Stimulated activated naive B cell treated with anti-CD40 and anti-IgM and Interleukin-4, amounts not matched to agents 10 μg/mL and 1 μg/mL and 100 μg/mL, for 72 hours (primary cell): ENCODE measurements around the gene MINDY4.

Source experiments
- ATAC-seq, 2 donors: fragments of 150-1000 bp; cut with Tn5 transposase; replicated peaks; 2 replicates each; pipeline ENCODE4 v1.10.0; 2021; ENCODE audit warnings: moderate library complexity in 1 of 2
- DNase-seq: peaks from one replicate; pipeline ENCODE4 v3.0.0; 2021
- H3K27ac Mint-ChIP-seq: one replicate; pipeline ENCODE4 v1.8.0; 2022; ENCODE audit warnings: mild to moderate bottlenecking, mixed read lengths
- H3K27me3 Mint-ChIP-seq, 2 donors: one replicate each; pipeline ENCODE4 v1.8.0; 2022; ENCODE audit warnings: mixed read lengths in 2 of 2
- H3K36me3 Mint-ChIP-seq, 2 donors: one replicate each; pipeline ENCODE4 v1.8.0; 2022; ENCODE audit warnings: mixed read lengths in 2 of 2, mild to moderate bottlenecking in 1 of 2
- H3K4me1 Mint-ChIP-seq, 2 donors: one replicate each; pipeline ENCODE4 v1.8.0; 2022; ENCODE audit warnings: mixed read lengths in 2 of 2, mild to moderate bottlenecking in 1 of 2
- H3K4me3 Mint-ChIP-seq, 2 donors: one replicate each; pipeline ENCODE4 v1.8.0; 2022; ENCODE audit warnings: mild to moderate bottlenecking in 2 of 2, mixed read lengths in 2 of 2, moderate library complexity in 1 of 2
- H3K9me3 Mint-ChIP-seq, 2 donors: one replicate each; pipeline ENCODE4 v1.8.0; 2022; ENCODE audit warnings: mixed read lengths in 2 of 2, mild to moderate bottlenecking in 1 of 2

Gene MINDY4

DNA sequence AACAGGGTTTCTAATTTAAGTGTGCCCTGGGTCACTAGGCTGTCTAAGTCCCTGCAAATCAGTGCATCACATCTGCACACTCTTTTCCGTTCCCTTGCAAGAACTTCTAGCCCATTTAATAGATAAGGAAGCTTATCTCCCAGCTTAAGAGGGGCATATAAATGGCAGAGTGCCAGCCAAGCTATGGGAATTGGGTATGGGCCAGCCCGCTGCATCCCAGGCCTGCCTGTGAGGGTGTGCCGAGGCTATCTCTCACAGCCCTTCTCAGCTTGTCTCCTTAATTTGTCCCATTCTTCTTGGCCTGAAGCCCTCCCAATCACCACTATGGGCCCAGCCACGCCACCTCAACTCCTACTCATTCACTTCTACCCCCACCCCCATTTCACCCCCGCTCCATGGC lies 155.1 kb downstream of the MINDY4 start:
- H3K4me3 Mint-ChIP-seq: no peak overlapping the region
- H3K36me3 Mint-ChIP-seq: no peaks in the 10 kb centered on the region
- H3K9me3 Mint-ChIP-seq: peaks cover 0 to 12% of the 10 kb centered on the region in 2 donors
- H3K4me1 Mint-ChIP-seq: no peaks in the 10 kb centered on the region
- DNase-seq: no peak
- no peak overlapping the region for H3K27ac Mint-ChIP-seq
- peaks cover 0 to 5% of the 10 kb centered on the region in 2 donors for H3K27me3 Mint-ChIP-seq
- ATAC-seq: no peak

DNA sequence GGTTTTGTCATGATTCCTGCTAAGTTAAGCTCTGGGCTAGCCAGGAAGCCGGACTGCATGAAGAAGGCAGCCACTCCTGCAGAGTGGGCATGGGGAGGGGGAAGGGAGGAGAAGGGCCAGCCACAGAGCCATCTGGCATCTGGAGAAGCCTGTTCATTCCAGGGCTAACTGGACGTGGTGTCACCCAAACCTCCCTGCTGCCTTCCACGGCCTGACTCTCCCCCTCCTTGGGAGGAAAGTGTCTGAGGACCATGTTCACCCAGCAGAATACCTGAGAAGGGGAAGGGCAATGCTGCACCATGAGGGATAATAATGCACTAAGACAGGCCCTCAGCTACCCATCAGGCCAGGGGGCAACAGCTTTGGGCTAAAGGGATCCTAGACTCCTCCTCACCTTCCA lies 155.8 kb downstream of the MINDY4 start:
- H3K4me3 Mint-ChIP-seq: no peak overlapping the region
- no peak for DNase-seq
- no peak for ATAC-seq
- H3K27ac Mint-ChIP-seq: no peak overlapping the region
- peaks cover under 1 to 5% of the 10 kb centered on the region in 2 donors for H3K27me3 Mint-ChIP-seq
- H3K36me3 Mint-ChIP-seq: no peaks in the 10 kb centered on the region
- no peaks in the 10 kb centered on the region for H3K4me1 Mint-ChIP-seq
- H3K9me3 Mint-ChIP-seq: peaks cover 0 to 12% of the 10 kb centered on the region in 2 donors

DNA sequence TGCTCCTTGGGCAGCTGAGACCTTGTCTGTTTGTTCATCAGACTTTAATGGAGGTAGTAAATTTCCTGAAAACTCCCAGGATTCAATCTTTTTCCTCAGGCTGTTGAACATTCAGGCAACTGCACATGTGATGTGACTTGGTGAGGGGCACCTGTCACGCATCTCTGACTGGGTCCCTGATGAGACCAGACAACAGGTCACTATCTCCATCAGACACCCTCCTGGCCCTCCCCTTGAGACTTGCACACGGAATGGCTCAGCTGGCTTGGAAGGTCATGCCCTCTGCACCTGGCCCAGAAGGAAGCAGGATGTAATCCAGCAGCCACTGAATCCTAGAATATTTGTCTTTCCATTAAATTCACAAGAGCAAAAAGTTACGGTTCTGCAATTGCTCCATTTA lies 156.3 kb downstream of the MINDY4 start:
- ATAC-seq: no peak
- H3K4me1 Mint-ChIP-seq: no peaks in the 10 kb centered on the region

DNA sequence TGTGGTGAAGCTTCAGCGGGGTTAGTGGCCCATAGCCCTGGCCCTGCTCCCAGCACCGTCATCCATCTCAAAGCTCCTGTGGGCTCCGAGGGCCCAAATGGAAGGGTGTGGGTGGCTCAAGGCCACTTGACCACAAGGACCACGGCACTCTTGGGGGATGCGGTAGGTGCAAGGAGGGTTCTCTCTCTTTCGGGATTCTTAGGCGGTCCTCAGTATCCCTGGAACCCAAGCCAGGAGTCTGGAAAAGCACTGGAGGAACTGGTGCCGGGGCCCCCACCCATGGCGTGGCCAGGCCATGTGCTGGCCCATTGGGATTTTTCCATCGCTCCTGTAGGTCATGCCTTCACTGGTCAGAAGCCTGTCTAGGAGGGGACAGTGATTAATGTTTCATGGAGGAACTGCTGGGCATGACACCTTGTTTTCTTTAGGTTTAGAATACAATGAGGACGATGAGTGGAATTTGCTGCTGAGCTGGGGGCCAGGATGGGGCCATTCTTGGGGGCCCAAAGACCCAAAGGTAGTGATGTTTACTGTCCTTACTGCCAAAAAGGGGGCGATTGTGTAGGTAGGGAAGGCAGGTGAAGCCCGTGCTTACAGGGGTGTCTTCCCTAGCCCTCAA lies 157.1 kb downstream of the MINDY4 start:
- peaks cover 0 to 12% of the 10 kb centered on the region in 2 donors for H3K9me3 Mint-ChIP-seq
- H3K27ac Mint-ChIP-seq: no peak overlapping the region
- no peaks in the 10 kb centered on the region for H3K4me1 Mint-ChIP-seq
- ATAC-seq: no peak
- no peaks in the 10 kb centered on the region for H3K36me3 Mint-ChIP-seq
- DNase-seq: no peak
- no peak overlapping the region for H3K4me3 Mint-ChIP-seq
- H3K27me3 Mint-ChIP-seq: peaks cover 5 to 6% of the 10 kb centered on the region in 2 donors

More for the DNA sequence above, 156.3 kb downstream of the MINDY4 start:
- H3K36me3 Mint-ChIP-seq: no peaks in the 10 kb centered on the region
- H3K9me3 Mint-ChIP-seq: peaks cover 0 to 12% of the 10 kb centered on the region in 2 donors
- no peak for DNase-seq
- no peak overlapping the region for H3K27ac Mint-ChIP-seq
- H3K4me3 Mint-ChIP-seq: no peak overlapping the region
- peaks cover 5% of the 10 kb centered on the region in 2 donors for H3K27me3 Mint-ChIP-seq

DNA sequence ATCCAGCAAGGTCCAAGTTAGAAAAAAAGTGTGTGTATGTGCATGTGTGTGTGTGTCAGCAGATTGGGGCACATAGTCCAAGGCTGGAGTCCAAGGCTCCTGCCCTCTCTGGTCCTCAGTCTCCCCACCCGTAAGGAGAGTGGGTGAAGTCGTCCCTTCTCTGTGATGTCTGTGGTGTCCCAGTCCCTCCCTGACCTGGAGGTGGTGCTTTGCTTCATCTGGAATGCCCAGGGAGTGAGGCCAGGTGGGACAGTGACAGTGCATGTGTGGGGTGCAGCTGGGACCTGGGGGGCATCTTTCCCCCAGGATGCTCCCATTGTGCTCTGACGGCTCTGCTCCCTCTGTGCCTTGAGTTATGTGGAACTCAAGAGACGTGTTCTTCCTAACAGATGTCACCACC lies 158.5 kb downstream of the MINDY4 start:
- no peak overlapping the region for H3K4me3 Mint-ChIP-seq
- ATAC-seq (no peak), DNase-seq (no peak)
- no peaks in the 10 kb centered on the region for H3K36me3 Mint-ChIP-seq
- peaks cover 0 to 12% of the 10 kb centered on the region in 2 donors for H3K9me3 Mint-ChIP-seq
- H3K27ac Mint-ChIP-seq: no peak overlapping the region
- H3K4me1 Mint-ChIP-seq: no peaks in the 10 kb centered on the region
- H3K27me3 Mint-ChIP-seq: peaks cover 5 to 6% of the 10 kb centered on the region in 2 donors

DNA sequence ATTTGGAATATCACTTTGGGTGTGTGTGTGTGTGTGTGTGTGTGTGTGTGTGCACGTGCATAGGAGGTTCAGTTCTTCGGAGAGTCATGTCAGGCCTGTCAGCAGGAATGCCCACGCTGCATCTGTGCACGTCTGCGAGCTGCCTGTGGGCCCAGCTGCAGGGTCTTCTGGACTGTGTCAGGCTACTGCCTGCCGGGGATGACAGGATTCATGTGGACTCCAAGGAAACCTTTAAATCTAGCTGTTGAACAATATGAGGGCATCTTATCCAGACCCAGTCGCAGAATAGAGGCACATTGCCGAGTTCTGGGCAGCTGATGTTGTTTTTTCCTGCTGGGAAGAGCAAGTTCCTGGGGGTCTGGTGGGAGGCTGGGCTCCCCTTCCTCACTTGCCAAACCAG lies 159.4 kb downstream of the MINDY4 start:
- Mint-ChIP-seq H3K27ac (no peak overlapping the region), H3K36me3 (no peaks in the 10 kb centered on the region), H3K27me3 (peaks cover 5 to 6% of the 10 kb centered on the region in 2 donors), H3K4me1 (no peaks in the 10 kb centered on the region), H3K9me3 (peaks cover 0 to 12% of the 10 kb centered on the region in 2 donors), H3K4me3 (no peak overlapping the region)
- DNase-seq (no peak), ATAC-seq (no peak)

DNA sequence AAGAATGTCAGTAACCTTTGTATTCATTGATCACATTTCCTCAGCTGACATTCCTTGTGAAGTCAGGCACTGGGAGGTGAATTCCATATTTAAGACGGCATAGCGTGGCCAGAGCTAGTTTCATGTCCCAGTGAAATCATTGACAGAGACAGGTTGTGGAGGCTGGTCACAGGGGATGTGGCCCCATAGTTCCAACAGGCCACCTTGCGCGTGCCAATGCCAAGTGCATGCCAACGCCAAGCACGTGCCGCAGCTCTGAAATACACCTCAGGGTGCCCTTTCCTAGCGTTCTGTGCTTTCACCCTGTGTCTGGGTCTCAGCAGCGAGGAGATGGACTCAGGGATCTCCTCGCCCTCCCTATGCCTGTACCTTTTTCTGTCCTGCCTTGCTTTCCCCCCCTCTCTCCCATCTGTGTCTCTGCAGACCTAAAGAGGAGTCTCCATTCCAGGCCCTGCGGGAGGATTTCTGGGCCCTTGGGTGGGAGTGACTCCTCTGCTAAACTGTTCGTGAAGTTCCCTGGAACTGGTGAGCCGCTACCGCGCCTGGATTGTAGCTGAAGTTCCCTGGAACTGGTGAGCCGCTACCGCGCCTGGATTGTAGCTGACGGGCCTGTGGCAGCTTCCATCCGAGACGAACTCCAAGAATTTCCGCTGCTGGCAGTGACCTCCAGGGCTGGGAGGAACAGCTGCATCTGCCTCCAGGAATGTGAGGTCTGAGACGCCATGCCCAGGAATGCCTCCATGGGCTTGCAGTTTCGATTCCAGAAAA lies 160.1 kb downstream of the MINDY4 start:
- DNase-seq: no peak
- no peaks in the 10 kb centered on the region for H3K36me3 Mint-ChIP-seq

DNA sequence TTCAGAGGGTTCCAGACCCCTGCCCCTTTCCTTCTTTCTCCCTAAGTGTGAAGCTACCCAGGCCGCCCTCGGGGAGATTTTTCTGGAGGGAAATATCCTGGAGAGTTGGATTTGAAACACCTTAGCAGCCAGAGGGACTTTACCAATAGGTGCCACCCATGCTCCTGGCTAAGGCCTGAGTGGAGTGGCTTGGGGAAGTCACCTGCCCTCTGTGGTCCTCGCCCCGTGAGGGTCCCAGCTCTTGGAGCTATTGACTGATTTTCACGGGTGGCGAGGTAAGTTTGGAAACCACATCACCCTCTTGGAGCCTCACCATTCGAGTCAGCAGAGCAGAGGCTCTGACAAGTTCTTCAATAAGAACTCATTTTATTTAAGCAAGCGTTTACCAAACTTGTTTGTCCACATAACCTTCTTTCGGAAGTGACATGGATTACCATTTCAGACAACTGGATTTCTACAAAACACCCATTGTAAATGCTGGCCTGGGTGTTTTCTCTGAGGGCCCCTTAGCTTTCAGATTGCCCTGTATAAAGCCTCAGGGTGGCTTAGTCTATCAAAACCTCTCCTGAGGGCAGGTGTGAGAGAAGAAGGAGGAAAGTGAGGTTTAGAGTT lies 160.8 kb downstream of the MINDY4 start:
- H3K4me3 Mint-ChIP-seq: no peak overlapping the region
- H3K9me3 Mint-ChIP-seq: peaks cover 0 to 6% of the 10 kb centered on the region in 2 donors
- H3K36me3 Mint-ChIP-seq: no peaks in the 10 kb centered on the region
- peaks cover 13 to 14% of the 10 kb centered on the region in 2 donors for H3K27me3 Mint-ChIP-seq
- no peak overlapping the region for H3K27ac Mint-ChIP-seq
- H3K4me1 Mint-ChIP-seq: no peaks in the 10 kb centered on the region
- no peak for ATAC-seq
- no peak for DNase-seq

More for the DNA sequence above, 160.1 kb downstream of the MINDY4 start:
- Mint-ChIP-seq H3K9me3 (peaks cover 0 to 12% of the 10 kb centered on the region in 2 donors), H3K4me1 (no peaks in the 10 kb centered on the region), H3K4me3 (no peak overlapping the region), H3K27me3 (peaks cover 6 to 8% of the 10 kb centered on the region in 2 donors), H3K27ac (no peak overlapping the region)
- ATAC-seq: no peak

DNA sequence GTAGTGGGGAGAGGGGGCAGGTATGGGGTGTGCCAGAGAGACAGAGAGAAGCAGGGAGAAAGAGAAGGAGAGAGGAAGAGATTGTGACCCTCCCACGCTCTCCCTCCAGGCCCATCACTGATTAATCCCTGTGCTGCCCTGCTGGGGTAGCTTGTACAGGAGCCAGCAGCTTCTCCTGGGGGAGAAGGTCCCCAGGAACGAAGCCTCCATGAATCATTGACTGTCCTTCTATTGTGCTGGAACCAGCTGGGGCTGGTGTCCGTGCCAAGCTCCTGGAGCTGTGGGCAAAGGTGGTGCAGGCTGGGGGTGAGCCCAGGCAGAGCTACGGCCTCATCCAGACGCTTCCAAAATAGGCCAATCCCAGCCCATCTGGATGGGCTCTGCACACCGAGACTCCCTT lies 161.3 kb downstream of the MINDY4 start:
- DNase-seq: no peak
- Mint-ChIP-seq H3K4me3 (no peak overlapping the region), H3K36me3 (no peaks in the 10 kb centered on the region), H3K27ac (no peak overlapping the region), H3K4me1 (no peaks in the 10 kb centered on the region), H3K27me3 (peaks cover 14 to 18% of the 10 kb centered on the region in 2 donors), H3K9me3 (peaks cover 0 to 3% of the 10 kb centered on the region in 2 donors)
- ATAC-seq: no peak

DNA sequence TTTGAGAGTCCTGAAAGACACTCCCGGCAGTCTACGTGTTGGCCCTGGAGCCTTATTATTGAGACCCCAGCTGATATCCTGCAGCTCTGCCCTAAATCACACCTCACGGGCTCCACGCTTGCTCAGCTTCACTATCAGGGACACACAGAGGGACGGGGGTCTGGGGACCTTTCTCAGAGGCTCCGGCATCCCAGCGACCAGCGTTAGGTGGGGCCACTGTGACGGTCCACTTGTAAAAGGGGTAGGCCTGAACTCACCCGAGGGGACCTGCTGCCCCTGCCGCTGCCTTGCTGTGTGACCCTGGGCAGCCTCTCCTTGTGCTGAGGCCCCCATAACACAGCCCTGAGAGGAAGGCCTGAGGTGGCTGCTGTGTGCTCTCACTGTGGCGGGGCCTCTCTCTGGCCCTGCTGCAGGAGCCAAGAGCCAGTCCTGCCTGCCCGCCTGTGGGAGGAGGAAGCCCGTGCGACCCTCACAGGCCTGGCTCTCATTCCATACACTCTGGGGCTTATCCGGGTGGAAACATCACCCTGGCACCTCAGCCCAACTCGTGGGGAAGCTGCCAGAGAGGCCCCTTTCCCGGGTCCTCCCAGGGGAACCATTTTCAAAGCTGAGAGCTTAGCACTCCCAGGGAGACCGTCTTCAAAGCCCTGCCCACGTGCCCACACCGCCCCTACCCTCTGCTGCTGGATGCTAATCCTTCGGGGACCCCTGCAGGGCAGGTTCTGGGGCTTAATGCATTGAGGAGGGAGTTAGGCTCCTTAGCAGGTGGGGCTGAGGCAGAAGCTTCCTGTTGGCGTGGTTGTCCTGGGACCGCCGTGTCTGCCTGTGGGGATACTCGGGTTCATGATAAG lies 162.1 kb downstream of the MINDY4 start:
- Mint-ChIP-seq H3K27ac (no peak overlapping the region), H3K4me1 (no peaks in the 10 kb centered on the region), H3K4me3 (no peak overlapping the region), H3K9me3 (no peaks in the 10 kb centered on the region), H3K36me3 (no peaks in the 10 kb centered on the region), H3K27me3 (peaks cover 19 to 24% of the 10 kb centered on the region in 2 donors)
- no peak for ATAC-seq
- no peak for DNase-seq

DNA sequence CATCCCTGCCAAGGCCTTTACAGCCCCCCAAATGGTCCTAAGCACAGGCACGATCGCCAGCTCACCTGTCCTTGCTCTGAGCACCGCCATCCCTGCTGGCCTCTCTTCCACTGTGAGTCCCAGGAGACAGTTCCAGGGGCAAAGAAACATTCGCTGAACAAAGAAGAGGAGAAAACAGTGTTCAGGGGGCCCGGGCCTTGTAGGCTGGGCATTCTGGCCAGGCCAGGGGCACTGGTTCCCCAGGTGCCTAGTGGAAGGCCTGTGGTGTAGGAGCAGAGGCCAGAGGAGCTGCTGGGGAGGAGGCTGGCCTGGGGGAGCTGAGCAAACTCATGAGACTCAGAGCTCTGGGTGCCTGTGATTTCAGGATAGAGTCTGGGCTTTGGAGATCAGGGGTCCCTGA lies 163.0 kb downstream of the MINDY4 start:
- H3K4me1 Mint-ChIP-seq: no peaks in the 10 kb centered on the region
- H3K4me3 Mint-ChIP-seq: no peak overlapping the region
- ATAC-seq (no peak), DNase-seq (no peak)
- H3K27me3 Mint-ChIP-seq: peaks cover 19 to 30% of the 10 kb centered on the region in 2 donors
- H3K9me3 Mint-ChIP-seq: no peaks in the 10 kb centered on the region
- H3K36me3 Mint-ChIP-seq: no peaks in the 10 kb centered on the region
- H3K27ac Mint-ChIP-seq: no peak overlapping the region

DNA sequence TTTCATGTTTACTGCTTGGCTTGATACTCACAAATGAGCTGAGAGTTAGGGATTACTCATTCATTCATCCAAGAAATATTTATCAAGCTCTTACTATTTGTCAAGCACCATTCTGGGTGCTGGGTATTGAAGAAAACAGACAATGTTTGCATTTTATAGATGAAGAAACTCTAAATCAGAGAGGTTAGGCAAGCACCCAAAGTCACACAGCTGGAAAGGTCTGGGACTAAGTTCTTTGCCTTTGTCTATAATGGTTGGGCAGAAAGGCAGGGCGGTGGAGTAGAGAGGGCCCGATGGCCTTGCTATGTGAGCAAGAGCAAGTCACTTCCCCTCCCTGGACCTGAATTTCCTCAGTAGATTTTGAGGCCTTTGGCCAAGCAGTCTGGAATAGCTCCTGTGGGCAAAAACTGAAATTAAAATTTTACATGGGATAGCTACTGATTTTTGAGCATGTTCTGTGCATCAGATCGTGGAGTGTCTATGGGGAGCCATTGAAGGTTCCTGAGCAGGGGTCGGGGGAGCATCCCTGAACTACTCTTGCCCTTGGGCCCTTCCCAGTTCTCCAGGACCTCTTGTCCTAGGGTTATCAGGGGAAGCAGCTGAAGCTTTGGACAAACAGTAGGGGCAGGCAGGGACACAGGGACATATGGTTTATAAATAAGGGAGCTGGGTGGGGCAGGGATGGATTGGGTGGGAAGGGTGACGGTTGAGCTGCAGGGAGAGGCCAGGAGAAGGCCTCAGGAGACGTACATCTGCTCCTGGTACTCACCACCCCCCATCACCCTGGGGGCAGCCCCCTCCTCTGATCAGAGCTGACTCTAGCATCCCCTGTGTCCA lies 163.7 kb downstream of the MINDY4 start:
- peaks cover 0 to 1% of the 10 kb centered on the region in 2 donors for H3K9me3 Mint-ChIP-seq
- H3K4me3 Mint-ChIP-seq: no peak overlapping the region
- ATAC-seq (no peak), DNase-seq (no peak)
- peaks cover 19 to 38% of the 10 kb centered on the region in 2 donors for H3K27me3 Mint-ChIP-seq
- no peaks in the 10 kb centered on the region for H3K4me1 Mint-ChIP-seq
- H3K36me3 Mint-ChIP-seq: no peaks in the 10 kb centered on the region
- no peak overlapping the region for H3K27ac Mint-ChIP-seq

DNA sequence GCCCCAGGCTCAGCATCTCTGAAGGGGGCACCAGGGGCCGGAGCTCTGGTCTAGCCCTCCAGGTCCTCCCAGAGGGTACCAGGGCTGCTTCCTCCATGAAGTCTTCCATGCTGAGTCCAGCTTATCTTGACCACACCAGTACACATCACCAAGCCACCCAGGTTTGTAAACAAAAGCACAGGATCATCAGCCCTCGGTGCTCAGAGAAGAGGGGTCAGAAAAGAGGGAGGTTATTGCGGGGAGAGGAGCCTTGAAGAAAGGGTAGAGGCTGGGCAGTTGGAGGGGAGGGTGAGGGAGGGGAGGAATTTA lies 164.3 kb downstream of the MINDY4 start:
- ATAC-seq (no peak), DNase-seq (no peak)
- peaks cover 0 to 1% of the 10 kb centered on the region in 2 donors for H3K9me3 Mint-ChIP-seq
- H3K4me1 Mint-ChIP-seq: no peaks in the 10 kb centered on the region
- H3K27ac Mint-ChIP-seq: no peak overlapping the region
- H3K36me3 Mint-ChIP-seq: no peaks in the 10 kb centered on the region
- peaks cover 19 to 38% of the 10 kb centered on the region in 2 donors for H3K27me3 Mint-ChIP-seq
- no peak overlapping the region for H3K4me3 Mint-ChIP-seq
